ENCODE data around the gene IQCH.

GRCh38 chr15:67504796-67505195, 250.2 kb downstream of the IQCH start:
- TF ChIP-seq YY1 (IDR thresholded peaks at IDR 0.05; ENCODE audit: insufficient read depth, insufficient read length) (no peak), ZNF274 (IDR thresholded peaks at IDR 0.05; ENCODE audit: low read depth, low read length) (no peak), SUZ12 (IDR thresholded peaks at IDR 0.05; ENCODE audit: extremely low read depth, insufficient read depth, insufficient read length) (no peak)

Measured in NT2/D1 (cell line).